ENCODE measurements around the gene CTDP1. TPM values are rescaled to one million over a fixed set of nuclear protein-coding genes. Genes with fewer than 3 reads are reported as not detected.

CTDP1 gene
- total RNA-seq, 2 experiments from 2014 or later, result 11.9 to 15.4 TPM

DNA sequence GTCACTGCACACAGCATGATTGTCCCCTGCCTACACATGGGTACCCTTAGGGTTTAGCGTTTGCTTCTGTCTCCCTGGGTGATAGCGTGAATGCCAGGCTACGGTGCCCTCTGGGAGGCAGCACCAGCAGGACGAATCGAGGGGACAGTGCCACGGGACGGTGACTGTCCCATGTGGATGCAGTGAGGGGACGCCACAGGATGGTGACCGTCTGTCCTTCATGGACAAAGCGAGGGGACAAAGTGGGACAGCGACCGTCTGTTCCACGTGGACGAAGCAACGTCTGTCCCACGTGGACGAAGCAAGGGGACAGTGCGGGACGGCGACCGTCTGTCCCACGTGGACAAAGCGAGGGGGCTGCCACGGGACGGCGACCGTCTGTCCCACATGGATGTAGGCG lies 25.7 kb downstream of the CTDP1 start:
- BruUV-seq (replicated peaks), result no TSS peak
- H3K36me3 ChIP-seq (ENCODE audit: insufficient read depth, low read length), result peaks cover 4% of the 10 kb centered on the region; the same call in 1 of the 2 replicates

DNA sequence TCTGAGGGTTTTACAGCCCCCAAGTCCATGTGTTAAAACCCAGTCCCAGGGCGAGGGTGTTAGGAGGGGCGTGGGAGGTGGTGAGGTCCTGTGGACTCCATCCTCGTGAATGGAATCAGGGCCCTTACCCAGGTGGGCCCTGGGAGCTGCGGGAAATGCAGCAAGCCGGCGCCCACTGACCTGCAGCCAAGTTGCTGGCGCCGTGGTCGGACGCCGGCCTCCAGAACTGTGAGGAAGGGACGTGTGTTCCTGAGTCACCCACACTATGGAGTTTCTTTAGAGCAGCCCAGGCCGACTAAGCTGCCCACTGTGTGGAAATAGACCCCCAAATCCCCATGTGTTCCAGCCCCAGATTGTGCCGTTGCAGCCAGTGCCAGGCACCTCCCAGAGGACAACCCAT lies 26.4 kb downstream of the CTDP1 start:
- H3K4me1 ChIP-seq (ENCODE audit: insufficient read depth, low read length, poor library complexity, severe bottlenecking), result no peaks in the 10 kb centered on the region
- TF ChIP-seq CTCF (conservative IDR thresholded peaks at IDR 0.05; ENCODE audit: low read length) (no peak), EZH2phosphoT487 (IDR thresholded peaks at IDR 0.05; ENCODE audit: borderline replicate concordance, low read depth, low read length) (no peak)
- H3K36me3 ChIP-seq (ENCODE audit: insufficient read depth, low read length), result no peaks in the 10 kb centered on the region; the same call in 1 of the 2 replicates
- ChIA-PET CTCF (ENCODE audit: unreplicated experiment) (no interaction called here), POLR2A (no interaction called here)
- no peak overlapping the region for H2AFZ ChIP-seq (ENCODE audit: low read length)
- DNase-seq (ENCODE audit: low spot score), result no peak
- H3K79me2 ChIP-seq (ENCODE audit: insufficient read depth, low read depth, low read length), result no peaks in the 10 kb centered on the region
- H3K4me2 ChIP-seq (ENCODE audit: low read length), result no peak overlapping the region
- intact Hi-C loops (cut with micrococcal nuclease; ENCODE audit: unreplicated experiment), result no loop called here
- no peaks in the 10 kb centered on the region for H3K9me3 ChIP-seq (ENCODE audit: low read length)
- H3K27ac ChIP-seq (ENCODE audit: low read depth, low read length, poor library complexity, severe bottlenecking), result no peak overlapping the region
- H3K9me2 ChIP-seq (ENCODE audit: insufficient read depth, low read length), result no peaks in the 10 kb centered on the region
- no peak overlapping the region for H3K4me3 ChIP-seq (ENCODE audit: low read depth, low read length, poor library complexity, severe bottlenecking)
- no TSS peak for BruUV-seq (replicated peaks)
- H4K20me1 ChIP-seq (ENCODE audit: insufficient read depth, low read length), result no peaks in the 10 kb centered on the region

More for the DNA sequence above, 25.7 kb downstream of the CTDP1 start:
- DNase-seq (ENCODE audit: low spot score), result no peak
- POLR2A ChIA-PET, result no interaction called here
- H2AFZ ChIP-seq (ENCODE audit: low read length), result no peak overlapping the region
- no peaks in the 10 kb centered on the region for H3K79me2 ChIP-seq (ENCODE audit: insufficient read depth, low read depth, low read length)
- no peak overlapping the region for H3K27ac ChIP-seq (ENCODE audit: low read depth, low read length, poor library complexity, severe bottlenecking)
- no peak overlapping the region for H3K4me2 ChIP-seq (ENCODE audit: low read length)
- intact Hi-C loops (cut with micrococcal nuclease; ENCODE audit: unreplicated experiment), result no loop called here
- no peak overlapping the region for H3K4me3 ChIP-seq (ENCODE audit: low read depth, low read length, poor library complexity, severe bottlenecking)
- no peaks in the 10 kb centered on the region for H3K9me3 ChIP-seq (ENCODE audit: low read length)
- H3K9me2 ChIP-seq (ENCODE audit: insufficient read depth, low read length), result no peaks in the 10 kb centered on the region
- no peak for TF ChIP-seq CTCF (conservative IDR thresholded peaks at IDR 0.05; ENCODE audit: low read length)
- TF ChIP-seq EZH2phosphoT487 (IDR thresholded peaks at IDR 0.05; ENCODE audit: borderline replicate concordance, low read depth, low read length), result no peak
- H3K4me1 ChIP-seq (ENCODE audit: insufficient read depth, low read length, poor library complexity, severe bottlenecking), result no peaks in the 10 kb centered on the region
- CTCF ChIA-PET (ENCODE audit: unreplicated experiment), result no interaction called here
- no peaks in the 10 kb centered on the region for H4K20me1 ChIP-seq (ENCODE audit: insufficient read depth, low read length)

DNA sequence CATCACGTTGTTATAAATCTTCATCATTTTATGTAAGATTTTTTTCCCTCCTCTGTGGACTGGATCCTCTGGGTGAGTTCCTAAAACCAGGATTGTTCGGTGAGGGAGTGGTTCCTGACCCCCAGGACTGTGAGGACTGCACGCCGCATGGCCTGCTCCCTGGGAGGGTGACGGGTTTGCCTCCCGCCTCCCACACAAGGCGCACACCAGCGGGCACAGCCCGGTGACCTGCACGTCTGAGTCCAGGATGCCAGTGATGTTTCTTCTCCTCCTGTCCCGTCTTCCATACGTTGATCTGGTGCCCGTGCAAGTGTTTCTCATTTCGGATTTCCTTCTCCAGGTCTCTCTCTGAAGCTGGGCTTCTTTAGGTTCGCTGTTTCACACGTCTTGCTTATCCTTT lies 27.1 kb downstream of the CTDP1 start:
- H3K36me3 ChIP-seq (ENCODE audit: insufficient read depth, low read length), result no peaks in the 10 kb centered on the region; the same call in 1 of the 2 replicates
- no peak overlapping the region for H2AFZ ChIP-seq (ENCODE audit: low read length)
- intact Hi-C loops (cut with micrococcal nuclease; ENCODE audit: unreplicated experiment), result no loop called here
- H3K79me2 ChIP-seq (ENCODE audit: insufficient read depth, low read depth, low read length), result no peaks in the 10 kb centered on the region
- no peaks in the 10 kb centered on the region for H4K20me1 ChIP-seq (ENCODE audit: insufficient read depth, low read length)
- no peak overlapping the region for H3K4me2 ChIP-seq (ENCODE audit: low read length)
- ChIA-PET POLR2A (no interaction called here), CTCF (ENCODE audit: unreplicated experiment) (no interaction called here)
- H3K4me1 ChIP-seq (ENCODE audit: insufficient read depth, low read length, poor library complexity, severe bottlenecking), result no peaks in the 10 kb centered on the region
- TF ChIP-seq EZH2phosphoT487 (IDR thresholded peaks at IDR 0.05; ENCODE audit: borderline replicate concordance, low read depth, low read length), result no peak
- TF ChIP-seq CTCF (conservative IDR thresholded peaks at IDR 0.05; ENCODE audit: low read length), result no peak
- no peak overlapping the region for H3K27ac ChIP-seq (ENCODE audit: low read depth, low read length, poor library complexity, severe bottlenecking)
- no peak overlapping the region for H3K4me3 ChIP-seq (ENCODE audit: low read depth, low read length, poor library complexity, severe bottlenecking)
- H3K9me3 ChIP-seq (ENCODE audit: low read length), result no peaks in the 10 kb centered on the region
- no TSS peak for BruUV-seq (replicated peaks)
- no peaks in the 10 kb centered on the region for H3K9me2 ChIP-seq (ENCODE audit: insufficient read depth, low read length)
- no peak for DNase-seq (ENCODE audit: low spot score)
